GM19193 (cell line): ENCODE results near the gene AKNA.

ENCODE experiments used
- POLR2A ChIP-seq: IDR thresholded peaks from 4 replicates; pipeline ENCODE4 v1.6.1; 2011; ENCODE audit not compliant: insufficient read depth, insufficient read length; ENCODE audit errors: extremely low read depth

The AKNA gene, protein sequence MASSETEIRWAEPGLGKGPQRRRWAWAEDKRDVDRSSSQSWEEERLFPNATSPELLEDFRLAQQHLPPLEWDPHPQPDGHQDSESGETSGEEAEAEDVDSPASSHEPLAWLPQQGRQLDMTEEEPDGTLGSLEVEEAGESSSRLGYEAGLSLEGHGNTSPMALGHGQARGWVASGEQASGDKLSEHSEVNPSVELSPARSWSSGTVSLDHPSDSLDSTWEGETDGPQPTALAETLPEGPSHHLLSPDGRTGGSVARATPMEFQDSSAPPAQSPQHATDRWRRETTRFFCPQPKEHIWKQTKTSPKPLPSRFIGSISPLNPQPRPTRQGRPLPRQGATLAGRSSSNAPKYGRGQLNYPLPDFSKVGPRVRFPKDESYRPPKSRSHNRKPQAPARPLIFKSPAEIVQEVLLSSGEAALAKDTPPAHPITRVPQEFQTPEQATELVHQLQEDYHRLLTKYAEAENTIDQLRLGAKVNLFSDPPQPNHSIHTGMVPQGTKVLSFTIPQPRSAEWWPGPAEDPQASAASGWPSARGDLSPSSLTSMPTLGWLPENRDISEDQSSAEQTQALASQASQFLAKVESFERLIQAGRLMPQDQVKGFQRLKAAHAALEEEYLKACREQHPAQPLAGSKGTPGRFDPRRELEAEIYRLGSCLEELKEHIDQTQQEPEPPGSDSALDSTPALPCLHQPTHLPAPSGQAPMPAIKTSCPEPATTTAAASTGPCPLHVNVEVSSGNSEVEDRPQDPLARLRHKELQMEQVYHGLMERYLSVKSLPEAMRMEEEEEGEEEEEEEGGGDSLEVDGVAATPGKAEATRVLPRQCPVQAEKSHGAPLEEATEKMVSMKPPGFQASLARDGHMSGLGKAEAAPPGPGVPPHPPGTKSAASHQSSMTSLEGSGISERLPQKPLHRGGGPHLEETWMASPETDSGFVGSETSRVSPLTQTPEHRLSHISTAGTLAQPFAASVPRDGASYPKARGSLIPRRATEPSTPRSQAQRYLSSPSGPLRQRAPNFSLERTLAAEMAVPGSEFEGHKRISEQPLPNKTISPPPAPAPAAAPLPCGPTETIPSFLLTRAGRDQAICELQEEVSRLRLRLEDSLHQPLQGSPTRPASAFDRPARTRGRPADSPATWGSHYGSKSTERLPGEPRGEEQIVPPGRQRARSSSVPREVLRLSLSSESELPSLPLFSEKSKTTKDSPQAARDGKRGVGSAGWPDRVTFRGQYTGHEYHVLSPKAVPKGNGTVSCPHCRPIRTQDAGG (N-terminal part only)

GRCh38 chr9:114387680-114388356 is at the start of gene AKNA:
Gene AKNA, minus strand, starts transcription at chr9:114387982. Its CDS starts 6,649 bp downstream, at chr9:114381333.
- peak; percentile 88 for TF ChIP-seq POLR2A

GRCh38 chr9:114437401-114437893 is 49.7 kb upstream of the AKNA start:
- TF ChIP-seq POLR2A = no peak

DNA sequence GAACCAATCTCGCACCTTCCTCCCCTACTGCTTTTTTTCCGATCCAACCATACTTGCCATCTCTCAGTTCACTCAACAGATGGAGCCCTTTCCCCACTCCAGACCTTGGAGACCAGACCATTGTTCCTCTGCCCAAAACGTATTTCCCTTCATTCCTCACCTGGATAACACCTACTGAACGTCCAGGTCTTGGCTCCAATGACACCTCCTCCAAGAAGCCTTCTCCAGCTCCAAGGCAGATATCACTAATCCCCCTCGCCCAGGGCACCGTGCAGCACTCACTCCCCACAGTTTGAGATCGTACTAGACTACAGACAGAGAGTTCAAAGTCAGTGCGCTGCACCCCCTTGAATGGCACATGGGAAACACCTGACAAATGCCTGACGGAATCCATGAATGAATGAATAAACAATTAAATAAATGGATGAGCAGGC is 47.1 kb upstream of the AKNA start:
- TF ChIP-seq POLR2A = no peak

DNA sequence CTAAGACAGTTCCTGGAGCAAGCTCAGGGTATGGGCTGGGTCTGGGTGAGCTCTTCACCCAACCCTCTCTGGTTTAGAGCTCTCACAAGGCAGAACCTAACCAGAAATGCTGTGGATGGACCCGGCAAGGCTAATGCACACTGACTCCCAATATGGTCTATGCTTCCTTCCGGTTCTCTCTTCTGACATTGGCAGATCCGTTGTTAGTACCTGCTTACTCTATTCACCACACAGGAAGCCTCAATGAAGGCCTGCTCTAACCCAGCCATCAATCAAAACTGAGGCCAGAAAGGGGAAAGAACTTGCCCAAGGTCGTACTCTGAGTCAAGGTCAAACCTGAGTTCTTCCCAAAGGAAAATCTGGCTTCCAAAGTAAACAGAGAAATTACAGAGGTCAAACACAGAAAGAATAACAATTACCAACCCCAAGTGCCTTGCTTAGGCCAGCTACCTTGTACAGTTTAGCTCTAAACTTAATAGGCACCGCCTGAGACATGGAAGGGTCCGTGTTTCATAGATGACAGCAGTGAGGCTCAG is 46.0 kb upstream of the AKNA start:
- TF ChIP-seq POLR2A = no peak

DNA sequence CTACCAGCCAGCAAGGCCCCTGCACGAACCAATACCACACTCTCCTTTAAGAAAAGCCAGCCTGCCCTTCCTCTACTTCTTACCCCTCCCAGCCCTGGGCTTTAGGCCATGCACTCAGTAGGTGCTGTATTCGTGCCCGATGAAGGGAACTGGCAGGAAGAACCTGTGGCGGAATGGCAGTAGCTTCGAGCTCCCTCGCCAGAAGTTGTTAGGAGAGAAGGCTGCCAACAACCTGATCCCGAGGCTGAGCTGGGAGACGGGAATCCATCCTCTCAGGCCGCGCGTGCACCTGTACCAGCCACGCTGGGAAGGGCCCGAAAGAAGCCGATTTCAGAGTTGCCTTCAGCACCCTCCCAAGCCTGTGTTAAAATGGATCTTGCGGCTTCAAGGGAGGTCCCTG is 45.3 kb upstream of the AKNA start:
- TF ChIP-seq POLR2A = no peak

DNA sequence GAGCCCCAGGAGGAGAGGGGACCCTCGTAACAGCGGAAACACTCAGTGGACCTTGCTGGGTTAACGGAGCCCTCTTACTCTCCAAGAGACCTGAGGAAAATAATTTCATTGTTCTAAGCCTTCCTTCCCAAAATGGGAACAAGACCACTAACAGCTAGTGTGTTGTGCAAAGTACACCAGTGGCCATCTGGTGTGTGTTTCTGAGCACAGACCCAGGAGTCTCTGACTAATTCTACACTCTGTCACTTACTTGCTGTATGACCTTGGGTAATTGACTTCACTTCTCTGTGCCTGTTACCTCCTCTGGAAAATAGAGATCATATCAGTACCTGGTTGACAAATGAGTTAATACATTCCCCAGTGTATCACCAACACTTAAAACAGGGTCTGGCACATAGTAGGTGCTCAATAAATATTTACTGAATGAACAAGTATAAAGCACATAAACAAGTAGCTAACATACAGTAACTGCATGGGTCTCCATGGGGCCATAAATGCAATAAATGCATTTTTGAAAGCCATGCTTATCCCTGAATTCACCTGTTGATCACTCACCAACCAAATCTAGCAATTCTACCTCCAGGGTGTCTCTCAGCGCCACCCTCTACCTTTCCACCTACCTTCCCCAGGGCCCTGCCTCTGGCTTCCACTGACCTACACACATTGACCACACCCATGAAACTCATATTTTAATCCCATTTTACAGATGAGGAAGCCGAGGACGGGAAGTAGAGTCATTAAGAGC is 44.7 kb upstream of the AKNA start:
- no peak for TF ChIP-seq POLR2A

- no peak for TF ChIP-seq POLR2A
Measured at GRCh38 chr9:114431770-114432169, 44.0 kb upstream of the AKNA start.

- TF ChIP-seq POLR2A = no peak
Measured at GRCh38 chr9:114431003-114431402, 43.2 kb upstream of the AKNA start.

DNA sequence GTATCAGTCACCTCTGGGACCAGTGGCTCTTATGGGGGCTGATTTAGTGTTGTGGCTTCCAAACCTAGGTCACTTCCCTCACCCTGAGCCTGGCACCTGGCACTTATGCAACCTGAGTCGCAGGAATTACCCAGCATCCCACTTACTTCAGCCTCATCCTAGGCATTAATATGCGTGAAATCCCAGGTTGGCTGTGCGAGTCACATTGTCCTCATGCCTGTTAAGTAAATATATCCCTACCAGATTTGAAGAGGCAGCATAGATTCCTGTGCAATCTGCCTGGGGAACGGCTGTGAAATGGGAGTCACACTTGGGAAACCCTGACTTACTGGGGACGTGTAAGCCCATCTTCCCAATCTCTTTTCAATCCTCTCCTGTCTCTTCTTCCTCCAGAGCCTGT is 42.7 kb upstream of the AKNA start:
- TF ChIP-seq POLR2A = no peak

- no peak for TF ChIP-seq POLR2A
Measured at GRCh38 chr9:114429488-114429887, 41.7 kb upstream of the AKNA start.

DNA sequence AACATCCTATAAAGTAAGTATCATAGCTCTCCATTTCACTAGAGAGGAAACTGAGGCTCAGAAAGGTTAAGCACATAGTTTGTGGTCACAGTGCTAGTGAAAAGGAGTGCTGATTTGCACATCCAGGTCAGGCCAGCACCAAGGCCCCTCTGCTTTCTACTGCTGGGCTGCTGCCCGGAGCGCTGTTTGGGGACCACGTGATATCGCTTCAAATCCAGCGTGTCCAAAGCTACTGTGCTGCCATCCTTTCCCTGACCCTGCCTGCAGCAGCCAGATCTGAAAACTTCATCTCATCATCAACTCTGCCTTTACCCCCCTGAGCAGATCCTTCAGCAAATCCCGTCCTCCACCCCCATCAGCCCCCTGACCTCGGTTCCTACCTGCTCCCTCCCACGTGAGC is 40.7 kb upstream of the AKNA start:
- no peak for TF ChIP-seq POLR2A

DNA sequence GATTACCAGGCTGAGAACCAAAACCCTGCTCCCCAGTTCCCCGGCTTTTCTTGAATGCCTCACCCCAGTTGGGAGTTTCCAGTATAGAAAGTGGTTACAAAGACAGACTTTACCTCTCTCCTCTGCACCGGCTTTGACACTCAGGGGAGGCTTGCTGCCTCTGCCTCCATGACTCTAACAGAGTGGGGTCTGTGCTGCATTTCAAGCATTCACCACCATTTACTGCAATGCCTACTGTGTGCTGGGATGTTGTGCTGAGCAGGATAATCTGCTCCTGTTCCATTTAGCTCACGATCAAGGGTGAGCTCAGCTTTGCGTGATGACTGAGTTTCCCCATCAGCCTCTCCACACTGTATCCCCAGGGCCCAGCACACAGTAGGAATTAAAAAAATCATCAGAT is 39.9 kb upstream of the AKNA start:
- no peak for TF ChIP-seq POLR2A
